Pancreas (tissue), 10 donors: ENCODE results near the gene CDK11B. TPM values are rescaled to one million over a fixed set of nuclear protein-coding genes. Genes with fewer than 3 reads are reported as not detected.

Source experiments
- ATAC-seq, 4 donors: fragments of 200-7000 bp; cut with Tn5 transposase; one replicate each; pipeline versions ENCODE4 v1.8.0 to v1.9.1; 2020; ENCODE audit warnings: mild to moderate bottlenecking in 4 of 4, moderate library complexity in 4 of 4
- DNase-seq, 6 donors: peaks; one replicate each; pipeline ENCODE4 v3.0.0-alpha.2; 2020
- FAIRE-seq: peaks from 2 replicates; lab custom pipeline; 2012; peaks lifted over from hg19 to GRCh38; lab: Jason Lieb, UNC
- H3K27ac ChIP-seq, 4 donors: fragments of 200-600 bp; sonication (generic); 1 replicate in 3 of 4; 2 replicates in 1 of 4; pipeline versions ENCODE4 v1.5.0 to v1.8.0; 2020
- H3K27me3 ChIP-seq, 4 donors: fragments of 200-600 bp; one replicate each; pipeline ENCODE4 v1.8.0; 2021
- H3K36me3 ChIP-seq, 3 donors: fragments of 200-600 bp; sonication (generic) in 1 of 3; one replicate each; pipeline versions ENCODE4 v1.5.0 to v1.8.0; 2020 to 2021
- H3K4me1 ChIP-seq, 3 donors: fragments of 200-600 bp; one replicate each; pipeline ENCODE4 v1.8.0; 2021
- H3K4me3 ChIP-seq, 4 donors: fragments of 200-600 bp; sonication (generic) in 2 of 4; one replicate each; pipeline versions ENCODE4 v1.5.0 to v1.8.0; 2020 to 2021
- H3K9me3 ChIP-seq, 4 donors: fragments of 200-600 bp; one replicate each; pipeline ENCODE4 v1.8.0; 2021
- CTCF ChIP-seq, 4 donors: fragments of 200-600 bp; sonication (generic) in 3 of 4; IDR thresholded peaks; one replicate each; pipeline versions ENCODE4 v1.5.0 to v1.8.0; 2021; ENCODE audit warnings: antibody characterized with exemption in 4 of 4
- WGBS, 2 donors: extraction: QIAGEN DNeasy Blood & Tissue Kit; methylation state at CpG; one replicate each; pipeline ENCODE4 v1.1.7; 2013; 5-methylcytosine and 5-hydroxymethylcytosine counted together
- intact Hi-C, 3 donors: fragments of 100-400 bp; cut with DNase I; formaldehyde crosslinking; loops; one replicate each; pipeline versions ENCODE4 v1.11.1 to v1.14.2; 2022
- polyA plus RNA-seq, 2 donors: library from polyadenylated mRNA; stranded (reverse); fragments of 200-250 nt; gene quantifications; one replicate each; pipeline ENCODE4 v1.2.3, GENCODE V29; 2013
- total RNA-seq, 6 donors: library from RNA; stranded (reverse); fragmentation: NEBNext Ultra II Directional in 4 of 6; extraction: Animal tissue kit (Norgen Biotek cat#: 25700) in 4 of 6; gene quantifications; one replicate each; pipeline versions ENCODE4 v1.2.1 to v1.2.4, GENCODE V29; 2021 to 2023
- donor health status: healthy with polysubstance abuse.
- donor health status: DM: no; HTN: no; CAD: no; lungs with moderate emphysema.
- donor health status: DM: no; HTN: no; CAD: no.
- donor health status: control.
- donor health status: control.
- donor health status: Bipolar disorder and iron deficiency.
- donor health status: DM: yes; HTN: yes; CAD: no.
- donor health status: DM: no; HTN: no; CAD: no.
- donor health status: DM: no; HTN: no; CAD: no.
- donor health status: DM: yes; HTN: yes; CAD: no.

Gene CDK11B
- total and polyA plus RNA-seq, 8 donors: 9.0 to 31.8 (median 10.9) TPM

- WGBS, 2 donors: 45 to 54% methylated on average over 10 of the region's 10 CpGs
- FAIRE-seq (no peak), ATAC-seq (no peak), DNase-seq (no peak)
- no peak for TF ChIP-seq CTCF (IDR thresholded peaks at IDR 0.05)
- H3K27ac ChIP-seq: no peak overlapping the region
- H3K9me3 ChIP-seq: no peaks in the 10 kb centered on the region
- no peaks in the 10 kb centered on the region for H3K36me3 ChIP-seq
- no peaks in the 10 kb centered on the region for H3K27me3 ChIP-seq
- H3K4me3 ChIP-seq: no peak overlapping the region
- intact Hi-C loops: no loop called here
- peaks cover 0 to 6% (median 4%) of the 10 kb centered on the region in 3 donors for H3K4me1 ChIP-seq
Measured at GRCh38 chr1:1594602-1595260, 64.1 kb downstream of the CDK11B start.

GRCh38 chr1:1593834-1594601 lies 64.8 kb downstream of the CDK11B start:
- Histone ChIP-seq H3K9me3 (no peaks in the 10 kb centered on the region), H3K27me3 (no peaks in the 10 kb centered on the region), H3K4me1 (peaks cover 0 to 6% (median 4%) of the 10 kb centered on the region in 3 donors), H3K4me3 (no peak overlapping the region), H3K36me3 (no peaks in the 10 kb centered on the region), H3K27ac (no peak overlapping the region)
- ATAC-seq: no peak
- DNase-seq: no peak
- intact Hi-C loops: no loop called here
- WGBS, 2 donors: 64 to 73% methylated on average over 23 to 24 of the region's 24 CpGs
- FAIRE-seq: no peak
- TF ChIP-seq CTCF (IDR thresholded peaks at IDR 0.05): no peak

- no peaks in the 10 kb centered on the region for H3K9me3 ChIP-seq
- no peak for TF ChIP-seq CTCF (IDR thresholded peaks at IDR 0.05)
- no peaks in the 10 kb centered on the region for H3K4me1 ChIP-seq
- H3K27me3 ChIP-seq: no peaks in the 10 kb centered on the region
- no peak overlapping the region for H3K27ac ChIP-seq
- no peak overlapping the region for H3K4me3 ChIP-seq
- no peaks in the 10 kb centered on the region for H3K36me3 ChIP-seq
- no peak for ATAC-seq
- WGBS, 2 donors: 80 to 88% methylated on average over 13 of the region's 13 CpGs
- intact Hi-C loops: no loop called here
- no peak for DNase-seq
- FAIRE-seq: no peak
Measured at GRCh38 chr1:1591452-1591851, 67.4 kb downstream of the CDK11B start.

Other genes starting within 250 kb of the CDK11B start
- 10 to 100 TPM in 3 of 6 donors, 1 to 10 TPM in 3; 2.3 to 16.1 (median 10.7) TPM for gene ANKRD65, start 237.7 kb downstream of the CDK11B start, total RNA-seq
- 10 to 100 TPM; 22.1 to 41.8 TPM for gene ANKRD65, start 237.7 kb downstream of the CDK11B start, polyA plus RNA-seq
- gene VWA1, start 223.3 kb downstream of the CDK11B start, total RNA-seq: 100 to 1,000 TPM in 2 of 6 donors, 10 to 100 TPM in 4; 25.4 to 138 (median 52.9) TPM
- gene VWA1, start 223.3 kb downstream of the CDK11B start, polyA plus RNA-seq: 10 to 100 TPM; 53.3 to 58.7 TPM
- 1 to 10 TPM; 2.4 to 9.5 (median 5.8) TPM for gene ATAD3C, start 209.3 kb downstream of the CDK11B start, total RNA-seq
- gene ATAD3C, start 209.3 kb downstream of the CDK11B start, polyA plus RNA-seq: 10 to 100 TPM; 11.4 to 22.0 TPM
- gene ATAD3B, start 187.2 kb downstream of the CDK11B start, total RNA-seq: 10 to 100 TPM in 4 of 6 donors, 1 to 10 TPM in 2; 4.4 to 14.1 (median 11.5) TPM
- gene ATAD3B, start 187.2 kb downstream of the CDK11B start, polyA plus RNA-seq: 10 to 100 TPM; 57.2 to 78.9 TPM
- 10 to 100 TPM in 5 of 6 donors, 1 to 10 TPM in 1; 8.0 to 18.0 (median 14.8) TPM for gene ATAD3A, start 146.8 kb downstream of the CDK11B start, total RNA-seq
- 10 to 100 TPM; 22.5 to 33.8 TPM for gene ATAD3A, start 146.8 kb downstream of the CDK11B start, polyA plus RNA-seq
- 1 to 10 TPM in 1 of 6 donors, under 1 TPM in 4, not detected in 1; 0.22 to 1.0 (median 0.49) TPM for gene TMEM240, start 118.4 kb downstream of the CDK11B start, total RNA-seq
- 1 to 10 TPM; 2.5 to 3.6 TPM for gene TMEM240, start 118.4 kb downstream of the CDK11B start, polyA plus RNA-seq
- 10 to 100 TPM; 49.2 to 63.2 (median 54.4) TPM for gene SSU72, start 84.1 kb downstream of the CDK11B start, total RNA-seq
- gene SSU72, start 84.1 kb downstream of the CDK11B start, polyA plus RNA-seq: 10 to 100 TPM; 57.9 to 74.3 TPM
- 1 to 10 TPM in 2 of 6 donors, under 1 TPM in 4; 0.28 to 2.4 (median 0.71) TPM for gene FNDC10, start 58.9 kb downstream of the CDK11B start, total RNA-seq
- gene FNDC10, start 58.9 kb downstream of the CDK11B start, polyA plus RNA-seq: 1 to 10 TPM; 1.6 to 2.3 TPM
- gene MIB2, start 43.5 kb downstream of the CDK11B start, total RNA-seq: 10 to 100 TPM; 27.4 to 60.8 (median 32.4) TPM
- gene MIB2, start 43.5 kb downstream of the CDK11B start, polyA plus RNA-seq: 100 to 1,000 TPM; 140 to 253 TPM
- 1 to 10 TPM in 3 of 6 donors, under 1 TPM in 3; 0.46 to 6.9 (median 1.6) TPM for gene MMP23B, start 26.8 kb downstream of the CDK11B start, total RNA-seq
- 10 to 100 TPM in 1 of 2 donors, 1 to 10 TPM in 1; 1.1 to 12.3 TPM for gene MMP23B, start 26.8 kb downstream of the CDK11B start, polyA plus RNA-seq
- 10 to 100 TPM; 12.1 to 45.4 (median 24.0) TPM for gene SLC35E2B, start 33.8 kb upstream of the CDK11B start, total RNA-seq
- gene SLC35E2B, start 33.8 kb upstream of the CDK11B start, polyA plus RNA-seq: 10 to 100 TPM; 23.4 to 26.0 TPM
- 10 to 100 TPM; 13.2 to 22.0 (median 16.7) TPM for gene CDK11A, start 65.4 kb upstream of the CDK11B start, total RNA-seq
- 100 to 1,000 TPM in 1 of 2 donors, 10 to 100 TPM in 1; 63.5 to 111 TPM for gene CDK11A, start 65.4 kb upstream of the CDK11B start, polyA plus RNA-seq
- 10 to 100 TPM; 27.8 to 55.9 (median 39.0) TPM for gene NADK, start 119.5 kb upstream of the CDK11B start, total RNA-seq
- gene NADK, start 119.5 kb upstream of the CDK11B start, polyA plus RNA-seq: 10 to 100 TPM; 46.9 to 63.3 TPM
- 100 to 1,000 TPM in 2 of 6 donors, 10 to 100 TPM in 4; 75.4 to 160 (median 97.5) TPM for gene GNB1, start 232.1 kb upstream of the CDK11B start, total RNA-seq
- gene GNB1, start 232.1 kb upstream of the CDK11B start, polyA plus RNA-seq: 10 to 100 TPM; 42.3 to 71.1 TPM